GM23338 (cell line): ENCODE results near the gene PITPNC1. TPM values are rescaled to one million over a fixed set of nuclear protein-coding genes. Genes with fewer than 3 reads are reported as not detected.

Source experiments
- ATAC-seq: fragments of 200-7000 bp; cut with Tn5 transposase; 3 replicates; pipeline ENCODE4 v1.9.1; 2020
- DNase-seq: peaks from one replicate; pipeline ENCODE4 v3.0.0-alpha.2; 2015; ENCODE audit warnings: low spot score
- H2AFZ ChIP-seq: fragments of 200-600 bp; sonication (generic); 2 replicates; pipeline ENCODE4 v1.8.0; 2016; ENCODE audit warnings: antibody characterized with exemption, mild to moderate bottlenecking, moderate library complexity
- H3F3A ChIP-seq: fragments of 200-600 bp; sonication (generic); replicated peaks from 2 replicates; pipeline ENCODE4 v1.8.0; 2017; ENCODE audit warnings: antibody characterized with exemption, mixed run types, low read depth
- H3K27ac ChIP-seq: fragments of 200-600 bp; sonication (generic); 2 replicates; pipeline ENCODE4 v1.6.1; 2016; ENCODE audit warnings: low read depth
- H3K27me3 ChIP-seq: fragments of 200-600 bp; sonication (generic); 2 replicates; pipeline ENCODE4 v1.8.0; 2016; ENCODE audit warnings: mild to moderate bottlenecking, mixed run types, moderate library complexity; ENCODE audit not compliant: insufficient read depth
- H3K36me3 ChIP-seq: fragments of 200-600 bp; sonication (generic); 2 replicates; pipeline ENCODE4 v1.8.0; 2016; ENCODE audit warnings: mild to moderate bottlenecking; ENCODE audit not compliant: insufficient read depth
- H3K4me1 ChIP-seq: fragments of 200-600 bp; sonication (generic); 2 replicates; pipeline ENCODE4 v1.8.0; 2016; ENCODE audit warnings: mild to moderate bottlenecking, moderate library complexity; ENCODE audit not compliant: insufficient read depth
- H3K4me2 ChIP-seq: fragments of 200-600 bp; sonication (generic); 2 replicates; pipeline ENCODE4 v1.7.1; 2017; ENCODE audit warnings: mixed run types
- H3K4me3 ChIP-seq: fragments of 200-600 bp; sonication (generic); 2 replicates; pipeline ENCODE4 v1.6.1; 2016; ENCODE audit warnings: mixed run types
- H3K79me2 ChIP-seq: fragments of 200-600 bp; sonication (generic); replicated peaks from 2 replicates; pipeline ENCODE4 v1.8.0; 2017; ENCODE audit warnings: mild to moderate bottlenecking; ENCODE audit not compliant: insufficient read depth
- H3K9me2 ChIP-seq: fragments of 200-600 bp; sonication (generic); 2 replicates; pipeline ENCODE4 v1.8.0; 2017; ENCODE audit not compliant: insufficient read depth
- H4K20me1 ChIP-seq: fragments of 200-600 bp; sonication (generic); replicated peaks from 2 replicates; pipeline ENCODE4 v1.8.0; 2017; ENCODE audit warnings: mild to moderate bottlenecking; ENCODE audit not compliant: insufficient read depth
- H3K27ac Mint-ChIP-seq: 2 replicates; pipeline ENCODE4 v1.8.0; 2020; ENCODE audit warnings: inconsistent platforms, mild to moderate bottlenecking, moderate library complexity, mixed read lengths
- H3K27me3 Mint-ChIP-seq: 3 replicates; pipeline ENCODE4 v1.8.0; 2022; ENCODE audit warnings: low read depth, mild to moderate bottlenecking, moderate library complexity, mixed read lengths, inconsistent platforms; ENCODE audit not compliant: insufficient read depth, poor library complexity
- H3K36me3 Mint-ChIP-seq: 3 replicates; pipeline ENCODE4 v1.8.0; 2021; ENCODE audit warnings: low read depth, mild to moderate bottlenecking, inconsistent platforms, moderate library complexity, mixed read lengths
- H3K4me1 Mint-ChIP-seq: 3 replicates; pipeline ENCODE4 v1.8.0; 2020; ENCODE audit warnings: mild to moderate bottlenecking, inconsistent platforms, mixed read lengths
- H3K4me3 Mint-ChIP-seq: 3 replicates; pipeline ENCODE4 v1.8.0; 2021; ENCODE audit warnings: moderate library complexity, mild to moderate bottlenecking, inconsistent platforms, mixed read lengths
- H3K9me3 Mint-ChIP-seq: 3 replicates; pipeline ENCODE4 v1.8.0; 2020; ENCODE audit warnings: moderate library complexity, mild to moderate bottlenecking, inconsistent platforms, mixed read lengths
- EZH2 ChIP-seq: fragments of 200-600 bp; sonication (generic); IDR thresholded peaks from one replicate; pipeline ENCODE4 v1.8.0; 2017; ENCODE audit warnings: antibody characterized with exemption, mild to moderate bottlenecking, low read depth; ENCODE audit not compliant: unreplicated experiment
- JUNB ChIP-seq: IDR thresholded peaks from one replicate; pipeline ENCODE4 v1.6.1; 2016; ENCODE audit warnings: antibody characterized with exemption; ENCODE audit not compliant: unreplicated experiment
- POLR2AphosphoS5 ChIP-seq: IDR thresholded peaks from 2 replicates; pipeline ENCODE4 v1.6.1; 2016; ENCODE audit warnings: antibody characterized with exemption, low read depth
- ZNF114 ChIP-seq: fragments of 250-450 bp; sonication (Bioruptor Pico); IDR thresholded peaks from 2 replicates; pipeline ENCODE4 v1.5.0; 2020; ENCODE audit warnings: mild to moderate bottlenecking, moderate library complexity
- ZNF331 ChIP-seq: fragments of 250-450 bp; sonication (Bioruptor Pico); IDR thresholded peaks from 2 replicates; pipeline ENCODE4 v1.5.0; 2020; ENCODE audit warnings: low read depth, mild to moderate bottlenecking, moderate library complexity
- polyA plus RNA-seq: library from polyadenylated mRNA; unstranded; fragments of >200 nt; fragmentation: Nextera tagmentation; extraction: Ambion mirVana; gene quantifications from 2 replicates; pipeline ENCODE4 v1.2.1, GENCODE V29; 2016
- total RNA-seq: library from RNA; depleted of rRNA; stranded (reverse); fragments of >200 nt; shearing (Covaris generic); gene quantifications from 2 replicates; pipeline ENCODE4 v1.2.3, GENCODE V29; 2014
- TF ChIP-seq, protein P1 (sequence below), 2 experiments: fragments of 200-600 bp in 1 of 2; sonication (generic) in 1 of 2; conservative IDR thresholded peaks; 2 replicates each; pipeline versions ENCODE4 v1.5.1 to v1.6.1; 2016 to 2017; ENCODE audit warnings: antibody characterized with exemption in 2 of 2, low read depth in 2 of 2, mild to moderate bottlenecking in 2 of 2, moderate library complexity in 1 of 2
- TF ChIP-seq, protein P2 (sequence below): fragments of 250-450 bp; sonication (Bioruptor Pico); IDR thresholded peaks from 2 replicates; pipeline ENCODE4 v1.5.0; 2020; ENCODE audit warnings: mild to moderate bottlenecking, moderate library complexity

Gene PITPNC1
- total and polyA plus RNA-seq, 2 experiments from 2014 or later: 23.0 to 32.6 TPM

DNA sequence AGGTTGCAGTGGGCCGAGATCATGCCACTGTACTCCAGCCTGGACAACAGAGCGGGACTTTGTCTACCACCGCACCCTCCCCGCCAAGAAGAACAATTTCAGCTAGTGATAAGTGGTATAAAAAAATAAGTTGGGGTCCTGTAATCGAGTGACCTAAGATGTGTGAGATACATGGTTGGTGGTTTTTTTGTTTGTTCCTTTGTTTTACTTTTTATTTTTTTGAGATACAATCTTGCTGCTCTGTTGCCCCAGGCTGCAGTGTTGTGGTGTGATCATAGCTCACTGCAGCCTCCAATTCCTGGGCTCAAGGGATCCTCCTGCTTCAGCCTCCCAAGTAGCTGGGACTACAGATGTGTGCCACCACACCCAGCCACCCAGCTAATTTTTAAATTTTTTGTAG, 58.7 kb downstream of the PITPNC1 start:
- Histone ChIP-seq H3K4me3 (no peak overlapping the region), H3K9me2 (no peaks in the 10 kb centered on the region), H3K79me2 (peaks cover 83% of the 10 kb centered on the region), H3F3A (0 out of 2 replicates have a peak, but pooled peaks cover 2% of the 10 kb centered on the region), H3K4me2 (no peak overlapping the region), H3K36me3 (no peaks in the 10 kb centered on the region), H3K4me1 (peaks cover 20% of the 10 kb centered on the region), H3K27ac (no peak overlapping the region), H3K27me3 (no peaks in the 10 kb centered on the region), H4K20me1 (0 out of 2 replicates have a peak, but pooled peaks cover 10% of the 10 kb centered on the region), H2AFZ (no peak overlapping the region)
- DNase-seq: no peak
- no peak for ATAC-seq
- TF ChIP-seq EZH2: no peak
- TF ChIP-seq POLR2AphosphoS5: no peak
- TF ChIP-seq, protein P1, sequence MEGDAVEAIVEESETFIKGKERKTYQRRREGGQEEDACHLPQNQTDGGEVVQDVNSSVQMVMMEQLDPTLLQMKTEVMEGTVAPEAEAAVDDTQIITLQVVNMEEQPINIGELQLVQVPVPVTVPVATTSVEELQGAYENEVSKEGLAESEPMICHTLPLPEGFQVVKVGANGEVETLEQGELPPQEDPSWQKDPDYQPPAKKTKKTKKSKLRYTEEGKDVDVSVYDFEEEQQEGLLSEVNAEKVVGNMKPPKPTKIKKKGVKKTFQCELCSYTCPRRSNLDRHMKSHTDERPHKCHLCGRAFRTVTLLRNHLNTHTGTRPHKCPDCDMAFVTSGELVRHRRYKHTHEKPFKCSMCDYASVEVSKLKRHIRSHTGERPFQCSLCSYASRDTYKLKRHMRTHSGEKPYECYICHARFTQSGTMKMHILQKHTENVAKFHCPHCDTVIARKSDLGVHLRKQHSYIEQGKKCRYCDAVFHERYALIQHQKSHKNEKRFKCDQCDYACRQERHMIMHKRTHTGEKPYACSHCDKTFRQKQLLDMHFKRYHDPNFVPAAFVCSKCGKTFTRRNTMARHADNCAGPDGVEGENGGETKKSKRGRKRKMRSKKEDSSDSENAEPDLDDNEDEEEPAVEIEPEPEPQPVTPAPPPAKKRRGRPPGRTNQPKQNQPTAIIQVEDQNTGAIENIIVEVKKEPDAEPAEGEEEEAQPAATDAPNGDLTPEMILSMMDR (conservative IDR thresholded peaks at IDR 0.05; ENCODE audit: low read depth in 2 of 2): no peak
- TF ChIP-seq ZNF114 (CRISPR knock-in tag): no peak
- Mint-ChIP-seq H3K27me3 (peaks cover 8% of the 10 kb centered on the region), H3K9me3 (no peaks in the 10 kb centered on the region; the same call in 2 of the 3 replicates), H3K27ac (no peak overlapping the region), H3K4me3 (no peak overlapping the region), H3K4me1 (peaks cover 13% of the 10 kb centered on the region), H3K36me3 (no peaks in the 10 kb centered on the region; the same call in 2 of the 3 replicates)

DNA sequence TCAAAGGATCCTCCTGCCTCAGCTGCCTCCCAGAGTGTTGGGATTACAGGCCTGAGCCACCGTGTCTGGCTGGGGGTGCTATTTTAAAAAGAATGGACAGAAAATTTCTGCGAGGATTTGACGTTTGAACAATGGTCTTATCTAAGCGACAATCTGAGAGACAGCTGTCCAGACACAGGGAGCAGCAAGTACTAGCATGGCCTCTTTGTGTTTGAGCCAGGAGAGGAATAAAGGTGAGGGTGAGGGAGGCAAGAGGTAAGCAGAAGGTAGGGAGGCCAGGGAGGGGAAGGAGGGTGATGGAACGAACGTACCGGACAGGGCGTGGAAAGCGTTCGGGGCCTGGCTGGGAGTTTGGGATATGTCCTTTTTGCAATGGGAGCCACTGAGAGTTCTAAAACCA, 59.2 kb downstream of the PITPNC1 start:
- Histone ChIP-seq H4K20me1 (peaks cover 12% of the 10 kb centered on the region; the same call in 1 of the 2 replicates), H3K4me2 (no peak overlapping the region), H2AFZ (no peak overlapping the region), H3K79me2 (peaks cover 83% of the 10 kb centered on the region), H3K27me3 (no peaks in the 10 kb centered on the region), H3K9me2 (no peaks in the 10 kb centered on the region), H3K27ac (no peak overlapping the region), H3K4me1 (peaks cover 25% of the 10 kb centered on the region), H3F3A (0 out of 2 replicates have a peak, but pooled peaks cover 4% of the 10 kb centered on the region), H3K36me3 (no peaks in the 10 kb centered on the region), H3K4me3 (no peak overlapping the region)
- TF ChIP-seq ZNF331 (CRISPR knock-in tag): no peak
- no peak for TF ChIP-seq JUNB
- TF ChIP-seq, protein P2, sequence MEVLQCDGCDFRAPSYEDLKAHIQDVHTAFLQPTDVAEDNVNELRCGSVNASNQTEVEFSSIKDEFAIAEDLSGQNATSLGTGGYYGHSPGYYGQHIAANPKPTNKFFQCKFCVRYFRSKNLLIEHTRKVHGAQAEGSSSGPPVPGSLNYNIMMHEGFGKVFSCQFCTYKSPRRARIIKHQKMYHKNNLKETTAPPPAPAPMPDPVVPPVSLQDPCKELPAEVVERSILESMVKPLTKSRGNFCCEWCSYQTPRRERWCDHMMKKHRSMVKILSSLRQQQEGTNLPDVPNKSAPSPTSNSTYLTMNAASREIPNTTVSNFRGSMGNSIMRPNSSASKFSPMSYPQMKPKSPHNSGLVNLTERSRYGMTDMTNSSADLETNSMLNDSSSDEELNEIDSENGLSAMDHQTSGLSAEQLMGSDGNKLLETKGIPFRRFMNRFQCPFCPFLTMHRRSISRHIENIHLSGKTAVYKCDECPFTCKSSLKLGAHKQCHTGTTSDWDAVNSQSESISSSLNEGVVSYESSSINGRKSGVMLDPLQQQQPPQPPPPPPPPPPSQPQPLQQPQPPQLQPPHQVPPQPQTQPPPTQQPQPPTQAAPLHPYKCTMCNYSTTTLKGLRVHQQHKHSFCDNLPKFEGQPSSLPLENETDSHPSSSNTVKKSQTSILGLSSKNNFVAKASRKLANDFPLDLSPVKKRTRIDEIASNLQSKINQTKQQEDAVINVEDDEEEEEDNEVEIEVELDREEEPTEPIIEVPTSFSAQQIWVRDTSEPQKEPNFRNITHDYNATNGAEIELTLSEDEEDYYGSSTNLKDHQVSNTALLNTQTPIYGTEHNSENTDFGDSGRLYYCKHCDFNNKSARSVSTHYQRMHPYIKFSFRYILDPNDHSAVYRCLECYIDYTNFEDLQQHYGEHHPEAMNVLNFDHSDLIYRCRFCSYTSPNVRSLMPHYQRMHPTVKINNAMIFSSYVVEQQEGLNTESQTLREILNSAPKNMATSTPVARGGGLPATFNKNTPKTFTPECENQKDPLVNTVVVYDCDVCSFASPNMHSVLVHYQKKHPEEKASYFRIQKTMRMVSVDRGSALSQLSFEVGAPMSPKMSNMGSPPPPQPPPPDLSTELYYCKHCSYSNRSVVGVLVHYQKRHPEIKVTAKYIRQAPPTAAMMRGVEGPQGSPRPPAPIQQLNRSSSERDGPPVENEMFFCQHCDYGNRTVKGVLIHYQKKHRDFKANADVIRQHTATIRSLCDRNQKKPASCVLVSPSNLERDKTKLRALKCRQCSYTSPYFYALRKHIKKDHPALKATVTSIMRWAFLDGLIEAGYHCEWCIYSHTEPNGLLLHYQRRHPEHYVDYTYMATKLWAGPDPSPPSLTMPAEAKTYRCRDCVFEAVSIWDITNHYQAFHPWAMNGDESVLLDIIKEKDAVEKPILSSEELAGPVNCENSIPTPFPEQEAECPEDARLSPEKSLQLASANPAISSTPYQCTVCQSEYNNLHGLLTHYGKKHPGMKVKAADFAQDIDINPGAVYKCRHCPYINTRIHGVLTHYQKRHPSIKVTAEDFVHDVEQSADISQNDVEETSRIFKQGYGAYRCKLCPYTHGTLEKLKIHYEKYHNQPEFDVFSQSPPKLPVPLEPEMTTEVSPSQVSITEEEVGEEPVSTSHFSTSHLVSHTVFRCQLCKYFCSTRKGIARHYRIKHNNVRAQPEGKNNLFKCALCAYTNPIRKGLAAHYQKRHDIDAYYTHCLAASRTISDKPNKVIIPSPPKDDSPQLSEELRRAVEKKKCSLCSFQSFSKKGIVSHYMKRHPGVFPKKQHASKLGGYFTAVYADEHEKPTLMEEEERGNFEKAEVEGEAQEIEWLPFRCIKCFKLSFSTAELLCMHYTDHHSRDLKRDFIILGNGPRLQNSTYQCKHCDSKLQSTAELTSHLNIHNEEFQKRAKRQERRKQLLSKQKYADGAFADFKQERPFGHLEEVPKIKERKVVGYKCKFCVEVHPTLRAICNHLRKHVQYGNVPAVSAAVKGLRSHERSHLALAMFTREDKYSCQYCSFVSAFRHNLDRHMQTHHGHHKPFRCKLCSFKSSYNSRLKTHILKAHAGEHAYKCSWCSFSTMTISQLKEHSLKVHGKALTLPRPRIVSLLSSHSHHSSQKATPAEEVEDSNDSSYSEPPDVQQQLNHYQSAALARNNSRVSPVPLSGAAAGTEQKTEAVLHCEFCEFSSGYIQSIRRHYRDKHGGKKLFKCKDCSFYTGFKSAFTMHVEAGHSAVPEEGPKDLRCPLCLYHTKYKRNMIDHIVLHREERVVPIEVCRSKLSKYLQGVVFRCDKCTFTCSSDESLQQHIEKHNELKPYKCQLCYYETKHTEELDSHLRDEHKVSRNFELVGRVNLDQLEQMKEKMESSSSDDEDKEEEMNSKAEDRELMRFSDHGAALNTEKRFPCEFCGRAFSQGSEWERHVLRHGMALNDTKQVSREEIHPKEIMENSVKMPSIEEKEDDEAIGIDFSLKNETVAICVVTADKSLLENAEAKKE (CRISPR knock-in tag): no peak
- peak overlapping the region; percentile 15; the same call in 1 of the 2 replicates for H3K27ac Mint-ChIP-seq
- H3K4me1 Mint-ChIP-seq: peaks cover 17% of the 10 kb centered on the region
- H3K9me3 Mint-ChIP-seq: no peaks in the 10 kb centered on the region; the same call in 2 of the 3 replicates
- ATAC-seq (no peak), DNase-seq (no peak)
- H3K36me3 Mint-ChIP-seq: no peaks in the 10 kb centered on the region; the same call in 2 of the 3 replicates
- H3K27me3 Mint-ChIP-seq: peaks cover 8% of the 10 kb centered on the region
- H3K4me3 Mint-ChIP-seq: no peak overlapping the region
